Thyroid gland (tissue), 4 donors: ENCODE measurements around the gene MAD1L1. TPM values are rescaled to one million over a fixed set of nuclear protein-coding genes. Genes with fewer than 3 reads are reported as not detected.

Experiments used
- DNase-seq, 2 donors: peaks; one replicate each; pipeline ENCODE4 v3.0.0-alpha.2; 2019
- H3K27ac ChIP-seq, 3 donors: fragments of 200-600 bp; sonication (generic); 1 replicate in 2 of 3; 2 replicates in 1 of 3; pipeline ENCODE4 v1.5.1; 2016 to 2019; ENCODE audit warnings: mild to moderate bottlenecking in 1 of 3, moderate library complexity in 1 of 3
- H3K27me3 ChIP-seq: fragments of 200-600 bp; sonication (generic); one replicate; pipeline ENCODE4 v1.5.1; 2019
- H3K36me3 ChIP-seq, 2 donors: fragments of 200-600 bp; sonication (generic); one replicate each; pipeline ENCODE4 v1.5.1; 2016 to 2019
- H3K4me1 ChIP-seq, 2 donors: fragments of 200-600 bp; sonication (generic); one replicate each; pipeline ENCODE4 v1.5.1; 2017 to 2019
- H3K4me3 ChIP-seq, 3 donors: fragments of 200-600 bp; sonication (generic); replicated peaks in 1 of 3; 1 replicate in 2 of 3; 2 replicates in 1 of 3; pipeline ENCODE4 v1.5.1; 2016; ENCODE audit warnings: mild to moderate bottlenecking in 1 of 3
- H3K9me3 ChIP-seq: fragments of 200-600 bp; sonication (generic); one replicate; pipeline ENCODE4 v1.5.1; 2017
- POLR2A ChIP-seq, 2 donors: fragments of 450-650 bp; IDR thresholded peaks; one replicate each; pipeline ENCODE4 v1.6.1; 2017; ENCODE audit warnings: antibody characterized with exemption in 2 of 2, mild to moderate bottlenecking in 2 of 2, moderate library complexity in 1 of 2
- WGBS, 2 donors: methylation state at CpG; one replicate each; pipeline ENCODE4 v1.1.5; 2017; 5-methylcytosine and 5-hydroxymethylcytosine counted together
- intact Hi-C: fragments of 100-400 bp; cut with DNase I; formaldehyde crosslinking; loops from one replicate; pipeline ENCODE4 v1.15.1; 2023
- total RNA-seq, 4 donors: library from RNA; depleted of rRNA; stranded (reverse); fragments of >200 nt; gene quantifications; one replicate each; pipeline ENCODE4 v1.2.3, GENCODE V29; 2016
- TF ChIP-seq, protein P1 (sequence below), 6 experiments: fragments of 200-600 bp in 3 of 6; fragments of 450-650 bp in 3 of 6; sonication (generic) in 3 of 6; IDR thresholded peaks; one replicate each; pipeline ENCODE4 v1.5.1; 2016 to 2019; ENCODE audit warnings: antibody characterized with exemption in 6 of 6, mild to moderate bottlenecking in 2 of 6, inconsistent platforms in 1 of 6, moderate library complexity in 1 of 6

Gene MAD1L1
- total RNA-seq, 4 donors from 2014 or later: 27.4 to 38.6 (median 33.9) TPM

- Histone ChIP-seq H3K4me1 (no peaks in the 10 kb centered on the region), H3K27me3 (no peaks in the 10 kb centered on the region), H3K27ac (no peak overlapping the region), H3K36me3 (no peaks in the 10 kb centered on the region), H3K9me3 (no peaks in the 10 kb centered on the region), H3K4me3 (no peak overlapping the region)
- no peak for DNase-seq
- TF ChIP-seq, protein P1, sequence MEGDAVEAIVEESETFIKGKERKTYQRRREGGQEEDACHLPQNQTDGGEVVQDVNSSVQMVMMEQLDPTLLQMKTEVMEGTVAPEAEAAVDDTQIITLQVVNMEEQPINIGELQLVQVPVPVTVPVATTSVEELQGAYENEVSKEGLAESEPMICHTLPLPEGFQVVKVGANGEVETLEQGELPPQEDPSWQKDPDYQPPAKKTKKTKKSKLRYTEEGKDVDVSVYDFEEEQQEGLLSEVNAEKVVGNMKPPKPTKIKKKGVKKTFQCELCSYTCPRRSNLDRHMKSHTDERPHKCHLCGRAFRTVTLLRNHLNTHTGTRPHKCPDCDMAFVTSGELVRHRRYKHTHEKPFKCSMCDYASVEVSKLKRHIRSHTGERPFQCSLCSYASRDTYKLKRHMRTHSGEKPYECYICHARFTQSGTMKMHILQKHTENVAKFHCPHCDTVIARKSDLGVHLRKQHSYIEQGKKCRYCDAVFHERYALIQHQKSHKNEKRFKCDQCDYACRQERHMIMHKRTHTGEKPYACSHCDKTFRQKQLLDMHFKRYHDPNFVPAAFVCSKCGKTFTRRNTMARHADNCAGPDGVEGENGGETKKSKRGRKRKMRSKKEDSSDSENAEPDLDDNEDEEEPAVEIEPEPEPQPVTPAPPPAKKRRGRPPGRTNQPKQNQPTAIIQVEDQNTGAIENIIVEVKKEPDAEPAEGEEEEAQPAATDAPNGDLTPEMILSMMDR (IDR thresholded peaks at IDR 0.05): no peak
- TF ChIP-seq POLR2A (IDR thresholded peaks at IDR 0.05): no peak
- WGBS, 2 donors: 86% methylated on average over 13 of the region's 13 CpGs
- intact Hi-C loops: no loop called here
Observed at GRCh38 chr7:1993031-1993695, 239.6 kb downstream of the MAD1L1 start.

- intact Hi-C loops: no loop called here
- Histone ChIP-seq H3K27me3 (no peaks in the 10 kb centered on the region), H3K4me3 (no peak overlapping the region), H3K27ac (no peak overlapping the region), H3K4me1 (no peaks in the 10 kb centered on the region), H3K9me3 (no peaks in the 10 kb centered on the region), H3K36me3 (no peaks in the 10 kb centered on the region)
- DNase-seq: no peak
- no peak for TF ChIP-seq POLR2A (IDR thresholded peaks at IDR 0.05)
- TF ChIP-seq, protein P1 (IDR thresholded peaks at IDR 0.05): no peak
- WGBS, 2 donors: 93 to 97% methylated on average over 5 to 6 of the region's 6 CpGs
Observed at GRCh38 chr7:1992554-1992953, 240.2 kb downstream of the MAD1L1 start.

GRCh38 chr7:1990001-1990670 lies 242.6 kb downstream of the MAD1L1 start:
- H3K27me3 ChIP-seq: no peaks in the 10 kb centered on the region
- no peak overlapping the region for H3K27ac ChIP-seq
- intact Hi-C loops: no loop called here
- no peak for DNase-seq
- TF ChIP-seq, protein P1 (IDR thresholded peaks at IDR 0.05): no peak
- no peak for TF ChIP-seq POLR2A (IDR thresholded peaks at IDR 0.05)
- no peaks in the 10 kb centered on the region for H3K9me3 ChIP-seq
- H3K4me1 ChIP-seq: no peaks in the 10 kb centered on the region
- 77 to 86% methylated on average over 9 to 20 of the region's 24 CpGs for WGBS, 2 donors
- no peaks in the 10 kb centered on the region for H3K36me3 ChIP-seq
- H3K4me3 ChIP-seq: no peak overlapping the region

DNA sequence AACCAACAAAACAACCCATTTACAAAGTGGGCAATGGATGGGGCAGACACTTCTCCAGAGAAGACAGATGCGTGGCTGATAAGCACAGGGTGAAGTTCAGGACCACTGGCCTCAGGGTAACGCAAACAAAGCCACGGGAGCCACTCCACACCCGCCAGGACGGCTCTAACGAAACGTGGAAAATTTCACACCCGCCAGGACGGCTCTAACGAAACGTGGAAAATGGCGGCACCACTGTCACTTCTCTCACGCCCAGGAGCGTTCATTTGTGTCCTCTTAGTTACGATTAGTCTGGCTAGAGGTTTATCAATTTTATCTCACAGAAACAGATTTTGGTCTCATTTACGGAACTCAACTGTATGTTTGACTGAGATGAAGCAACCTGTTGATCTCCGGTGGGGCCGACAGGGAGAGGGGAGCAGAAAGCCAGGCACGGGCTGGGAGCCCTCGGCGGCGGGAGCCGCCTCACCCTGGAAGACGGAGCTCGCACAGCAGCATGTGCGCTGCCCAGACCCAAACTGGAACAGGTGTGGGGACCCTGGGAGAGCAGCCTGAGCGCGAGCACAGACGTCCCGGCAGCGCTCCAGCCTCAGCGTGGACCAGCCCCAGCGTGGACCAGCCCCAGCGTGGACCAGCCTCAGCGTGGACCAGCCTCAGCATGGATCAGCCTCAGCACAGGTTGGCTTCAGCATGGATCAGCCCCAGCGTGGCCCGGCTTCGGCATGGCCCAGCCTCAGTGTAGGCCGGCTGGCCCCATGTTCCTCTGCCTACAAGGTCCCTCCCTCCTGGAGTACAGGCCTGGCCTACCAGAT lies 243.5 kb downstream of the MAD1L1 start:
- no peaks in the 10 kb centered on the region for H3K4me1 ChIP-seq
- no peak overlapping the region for H3K27ac ChIP-seq
- 95 to 97% methylated on average over 35 to 38 of the region's 39 CpGs for WGBS, 2 donors
- H3K36me3 ChIP-seq: no peaks in the 10 kb centered on the region
- H3K9me3 ChIP-seq: no peaks in the 10 kb centered on the region
- no peak overlapping the region for H3K4me3 ChIP-seq
- TF ChIP-seq POLR2A (IDR thresholded peaks at IDR 0.05): no peak
- TF ChIP-seq, protein P1 (IDR thresholded peaks at IDR 0.05): no peak
- intact Hi-C loops: no loop called here
- DNase-seq: no peak
- H3K27me3 ChIP-seq: no peaks in the 10 kb centered on the region
